SK-N-SH (cell line): ENCODE data around the gene C14orf132. TPM values are rescaled to one million over a fixed set of nuclear protein-coding genes. Genes with fewer than 3 reads are reported as not detected.

Source experiments
- CTCF ChIA-PET: fragments of 300-600, 350-600 bp; formaldehyde crosslinking; extraction: SDS; loops from one replicate; lab custom pipeline; 2021; lab: Yijun Ruan, JAX
- POLR2A ChIA-PET: fragments of 350-600 bp; sonication (Branson Sonifier 250); formaldehyde crosslinking; extraction: SDS; loops from one replicate; lab custom pipeline; 2020; ENCODE audit warnings: antibody characterized with exemption, inconsistent platforms; lab: Yijun Ruan, JAX
- DNase-seq: peaks from one replicate; pipeline ENCODE4 v3.0.0; 2012
- H2AFZ ChIP-seq: fragments of 200-600 bp; sonication (generic); 2 replicates; pipeline ENCODE4 v1.8.1; 2016; ENCODE audit warnings: antibody characterized with exemption, mild to moderate bottlenecking, low read depth
- H3F3A ChIP-seq: fragments of 200-600 bp; sonication (generic); replicated peaks from 2 replicates; pipeline ENCODE3; 2016; ENCODE audit warnings: antibody characterized with exemption, mild to moderate bottlenecking; ENCODE audit not compliant: insufficient read depth
- H3K27ac ChIP-seq, 2 experiments: fragments of 200-500 bp in 1 of 2; fragments of 200-600 bp in 1 of 2; sonication (Bioruptor generic) in 1 of 2; sonication (generic), shearing (Covaris generic) in 1 of 2; 2 replicates each; pipeline versions ENCODE4 v1.5.1 to v1.6.1; 2014 to 2016; ENCODE audit warnings: low read depth in 2 of 2, inconsistent platforms in 1 of 2, low read length in 1 of 2, mild to moderate bottlenecking in 1 of 2, mixed read lengths in 1 of 2
- H3K27me3 ChIP-seq: fragments of 200-600 bp; sonication (generic), shearing (Covaris generic); 2 replicates; pipeline ENCODE4 v1.6.1; 2016; ENCODE audit warnings: mixed run types; ENCODE audit not compliant: insufficient read depth
- H3K36me3 ChIP-seq, 2 experiments: fragments of 200-500 bp in 1 of 2; fragments of 200-600 bp in 1 of 2; sonication (Bioruptor generic) in 1 of 2; sonication (generic) in 1 of 2; replicated peaks in 1 of 2; 2 replicates each; pipeline versions ENCODE3 to v1.5.1; 2014 to 2016; ENCODE audit warnings: low read length in 1 of 2, mild to moderate bottlenecking in 1 of 2; ENCODE audit not compliant: insufficient read depth in 2 of 2, control insufficient read depth in 1 of 2
- H3K4me1 ChIP-seq, 2 experiments: fragments of 200-500 bp in 1 of 2; fragments of 200-600 bp in 1 of 2; sonication (Bioruptor generic) in 1 of 2; sonication (generic), shearing (Covaris generic) in 1 of 2; 2 replicates each; pipeline versions ENCODE4 v1.5.1 to v1.6.1; 2014 to 2016; ENCODE audit warnings: low read depth in 1 of 2, low read length in 1 of 2, mixed run types in 1 of 2; ENCODE audit not compliant: insufficient read depth in 2 of 2, control insufficient read depth in 1 of 2
- H3K4me2 ChIP-seq: fragments of 200-600 bp; sonication (generic), shearing (Covaris generic); 2 replicates; pipeline ENCODE4 v1.6.1; 2017; ENCODE audit warnings: mixed run types
- H3K4me3 ChIP-seq, 2 experiments: fragments of 200-500 bp in 1 of 2; fragments of 200-600 bp in 1 of 2; sonication (Bioruptor generic) in 1 of 2; sonication (generic), shearing (Covaris generic) in 1 of 2; 2 replicates each; pipeline versions ENCODE4 v1.5.1 to v1.8.1; 2014 to 2016; ENCODE audit warnings: low read depth in 2 of 2, inconsistent platforms in 1 of 2, low read length in 1 of 2, mild to moderate bottlenecking in 1 of 2, mixed read lengths in 1 of 2, moderate library complexity in 1 of 2
- H3K79me2 ChIP-seq: fragments of 200-600 bp; sonication (generic); 2 replicates; pipeline ENCODE4 v1.8.1; 2017; ENCODE audit warnings: mild to moderate bottlenecking; ENCODE audit not compliant: insufficient read depth
- H3K9ac ChIP-seq: fragments of 200-600 bp; sonication (generic); 2 replicates; pipeline ENCODE4 v1.6.1; 2017; ENCODE audit warnings: mixed run types
- H3K9me2 ChIP-seq: fragments of 200-600 bp; sonication (generic); 2 replicates; pipeline ENCODE4 v1.6.1; 2017; ENCODE audit warnings: mixed run types
- H3K9me3 ChIP-seq: fragments of 200-600 bp; sonication (generic); 2 replicates; pipeline ENCODE4 v1.6.1; 2017; ENCODE audit warnings: mixed run types, mild to moderate bottlenecking, moderate library complexity
- H4K20me1 ChIP-seq: fragments of 200-600 bp; sonication (generic); 2 replicates; pipeline ENCODE4 v1.6.1; 2017; ENCODE audit warnings: mild to moderate bottlenecking, mixed run types; ENCODE audit not compliant: insufficient read depth
- CHD2 ChIP-seq: fragments of 150-350 bp; IDR thresholded peaks from 2 replicates; pipeline ENCODE4 v1.6.1; 2018; ENCODE audit warnings: low read length; ENCODE audit not compliant: partially characterized antibody
- EP300 ChIP-seq, 2 experiments: IDR thresholded peaks; 2 replicates each; pipeline versions ENCODE4 v1.4.0 to v1.6.1; 2012; ENCODE audit warnings: borderline replicate concordance in 1 of 2, low read depth in 1 of 2, low read length in 1 of 2
- FOSL2 ChIP-seq: IDR thresholded peaks from 2 replicates; pipeline ENCODE4 v1.4.0; 2012; ENCODE audit warnings: low read depth, mild to moderate bottlenecking, moderate library complexity, borderline replicate concordance
- JUND ChIP-seq: IDR thresholded peaks from 2 replicates; pipeline ENCODE4 v1.4.0; 2012
- MEF2A ChIP-seq: IDR thresholded peaks from 2 replicates; pipeline ENCODE4 v1.4.0; 2012; ENCODE audit warnings: low read depth, borderline replicate concordance
- MXI1 ChIP-seq: IDR thresholded peaks from 2 replicates; pipeline ENCODE4 v1.6.1; 2012; ENCODE audit warnings: mild to moderate bottlenecking, low read depth, low read length, improper control_type of control experiment
- NFIC ChIP-seq: IDR thresholded peaks from 2 replicates; pipeline ENCODE4 v1.4.0; 2012; ENCODE audit warnings: borderline replicate concordance
- NRF1 ChIP-seq: IDR thresholded peaks from 2 replicates; pipeline ENCODE4 v1.6.1; 2012; ENCODE audit warnings: low read depth, mild to moderate bottlenecking, low read length
- RAD21 ChIP-seq: IDR thresholded peaks from 2 replicates; pipeline ENCODE4 v1.6.1; 2012; ENCODE audit warnings: mild to moderate bottlenecking, low read length
- RCOR1 ChIP-seq: fragments of 150-350 bp; IDR thresholded peaks from 2 replicates; pipeline ENCODE4 v1.6.1; 2017; ENCODE audit warnings: antibody characterized with exemption, low read length
- RFX5 ChIP-seq: IDR thresholded peaks from 2 replicates; pipeline ENCODE4 v1.6.1; 2012; ENCODE audit warnings: mild to moderate bottlenecking, improper control_type of control experiment, low read length
- RXRA ChIP-seq: IDR thresholded peaks from 2 replicates; pipeline ENCODE4 v1.4.0; 2012; ENCODE audit warnings: low read depth, mild to moderate bottlenecking, borderline replicate concordance
- SIN3A ChIP-seq: IDR thresholded peaks from 2 replicates; pipeline ENCODE4 v1.6.1; 2012; ENCODE audit warnings: low read depth, mild to moderate bottlenecking, low read length, moderate library complexity, borderline replicate concordance
- TCF12 ChIP-seq: IDR thresholded peaks from 2 replicates; pipeline ENCODE4 v1.4.0; 2012
- TEAD4 ChIP-seq: IDR thresholded peaks from 2 replicates; pipeline ENCODE4 v1.4.0; 2012; ENCODE audit warnings: mild to moderate bottlenecking, borderline replicate concordance; ENCODE audit not compliant: insufficient read depth
- USF2 ChIP-seq: fragments of 150-350 bp; IDR thresholded peaks from 2 replicates; pipeline ENCODE4 v1.6.1; 2017; ENCODE audit warnings: antibody characterized with exemption, low read length, low read depth, borderline replicate concordance
- ZBTB33 ChIP-seq: IDR thresholded peaks from 2 replicates; pipeline ENCODE4 v1.4.0; 2012; ENCODE audit warnings: low read depth, borderline replicate concordance
- WGBS: methylation state at CpG from one replicate; pipeline ENCODE4 v1.1.6; 2017; ENCODE audit warnings: low lambda C conversion rate; 5-methylcytosine and 5-hydroxymethylcytosine counted together
- polyA plus RNA-seq, 3 experiments: library from polyadenylated mRNA; depleted of rRNA; stranded (reverse); fragments of >200 nt; gene quantifications; 2 replicates each; pipeline ENCODE4 v1.2.3, GENCODE V29; 2012
- TF ChIP-seq, protein P1 (sequence below): IDR thresholded peaks from 2 replicates; pipeline ENCODE4; 2012
- TF ChIP-seq, protein P2 (sequence below): IDR thresholded peaks from 2 replicates; pipeline ENCODE4 v1.4.0; 2012; ENCODE audit warnings: low read depth, borderline replicate concordance
- TF ChIP-seq, protein P3 (sequence below): IDR thresholded peaks from 2 replicates; pipeline ENCODE4 v1.4.0; 2012; ENCODE audit warnings: low read depth

Gene C14orf132
- polyA plus RNA-seq, 1 of the 3 experiments (the other 2 are of a cell fraction): 5.5 TPM

GRCh38 chr14:96031691-96032090 is 7.5 kb upstream of the C14orf132 start (continued):
- no peak for TF ChIP-seq ZBTB33
- TF ChIP-seq, protein P1, sequence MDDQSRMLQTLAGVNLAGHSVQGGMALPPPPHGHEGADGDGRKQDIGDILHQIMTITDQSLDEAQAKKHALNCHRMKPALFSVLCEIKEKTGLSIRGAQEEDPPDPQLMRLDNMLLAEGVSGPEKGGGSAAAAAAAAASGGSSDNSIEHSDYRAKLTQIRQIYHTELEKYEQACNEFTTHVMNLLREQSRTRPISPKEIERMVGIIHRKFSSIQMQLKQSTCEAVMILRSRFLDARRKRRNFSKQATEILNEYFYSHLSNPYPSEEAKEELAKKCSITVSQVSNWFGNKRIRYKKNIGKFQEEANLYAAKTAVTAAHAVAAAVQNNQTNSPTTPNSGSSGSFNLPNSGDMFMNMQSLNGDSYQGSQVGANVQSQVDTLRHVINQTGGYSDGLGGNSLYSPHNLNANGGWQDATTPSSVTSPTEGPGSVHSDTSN: no peak
- TF ChIP-seq MXI1: no peak
- TF ChIP-seq, protein P2, sequence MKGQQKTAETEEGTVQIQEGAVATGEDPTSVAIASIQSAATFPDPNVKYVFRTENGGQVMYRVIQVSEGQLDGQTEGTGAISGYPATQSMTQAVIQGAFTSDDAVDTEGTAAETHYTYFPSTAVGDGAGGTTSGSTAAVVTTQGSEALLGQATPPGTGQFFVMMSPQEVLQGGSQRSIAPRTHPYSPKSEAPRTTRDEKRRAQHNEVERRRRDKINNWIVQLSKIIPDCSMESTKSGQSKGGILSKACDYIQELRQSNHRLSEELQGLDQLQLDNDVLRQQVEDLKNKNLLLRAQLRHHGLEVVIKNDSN: no peak
- TF ChIP-seq NRF1: no peak

- WGBS: 47% methylated on average over 2 of the region's 2 CpGs
These were observed 3.7 kb upstream of the C14orf132 start for GRCh38 chr14:96035456-96035855.

More at GRCh38 chr14:96035456-96035855, 3.7 kb upstream of the C14orf132 start:
- H3K9ac ChIP-seq: no peak overlapping the region
- POLR2A ChIA-PET: no interaction called here
- DNase-seq: no peak
- no peaks in the 10 kb centered on the region for H3K27me3 ChIP-seq
- no peak overlapping the region for H3K4me3 ChIP-seq
- peaks cover 8% of the 10 kb centered on the region; the same call in 1 of the 2 replicates for H3K79me2 ChIP-seq
- no peak overlapping the region for H3K27ac ChIP-seq
- H3F3A ChIP-seq: no peaks in the 10 kb centered on the region
- H3K9me3 ChIP-seq: no peaks in the 10 kb centered on the region
- H3K4me2 ChIP-seq: no peak overlapping the region
- TF ChIP-seq, protein P2: no peak
- TF ChIP-seq CHD2 (no peak), RAD21 (no peak), MEF2A (no peak), FOSL2 (no peak), NRF1 (no peak), RXRA (no peak), NFIC (no peak), RFX5 (no peak), TCF12 (no peak), RCOR1 (no peak), TEAD4 (no peak), USF2 (no peak), ZBTB33 (no peak), JUND (no peak), EP300 (IDR thresholded peaks at IDR 0.05; ENCODE audit: borderline replicate concordance in 1 of 2, low read depth in 1 of 2, low read length in 1 of 2) (no peak), SIN3A (no peak)
- TF ChIP-seq, protein P3, sequence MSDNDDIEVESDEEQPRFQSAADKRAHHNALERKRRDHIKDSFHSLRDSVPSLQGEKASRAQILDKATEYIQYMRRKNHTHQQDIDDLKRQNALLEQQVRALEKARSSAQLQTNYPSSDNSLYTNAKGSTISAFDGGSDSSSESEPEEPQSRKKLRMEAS: no peak
- no peaks in the 10 kb centered on the region for H3K36me3 ChIP-seq
- no peaks in the 10 kb centered on the region for H4K20me1 ChIP-seq
- H3K4me1 ChIP-seq: peaks cover 1 to 9% of the 10 kb centered on the region in 2 experiments; a peak in 3 of 4 replicates
- H2AFZ ChIP-seq: no peak overlapping the region
- CTCF ChIA-PET: interaction anchor here (1.0 to 1.5 kb wide), 2 partner anchors 10 to 65 kb away, joined by 3 to 5 read pairs; no protein-coding TSS in a partner anchor
- no peaks in the 10 kb centered on the region for H3K9me2 ChIP-seq
